HEK293 (cell line): ENCODE results near the gene ZNF354B.
"Not testable (repeated sequence)": the region's sequence is repeated elsewhere in the genome, so short reads cannot be mapped to it uniquely, and the experiment has no call there.

ENCODE experiments used
- CTCF ChIA-PET: fragments of 350-600 bp; formaldehyde crosslinking; extraction: SDS; loops from one replicate; lab custom pipeline; 2021; ENCODE audit warnings: antibody characterized with exemption; lab: Yijun Ruan, JAX
- POLR2A ChIA-PET: fragments of 300-600 bp; formaldehyde crosslinking; extraction: SDS; loops from one replicate; lab custom pipeline; 2020; ENCODE audit warnings: antibody characterized with exemption, inconsistent platforms; lab: Yijun Ruan, JAX
- H3K27ac ChIP-seq: fragments of 200-500 bp; sonication (Bioruptor generic); 2 replicates; pipeline ENCODE4 v1.5.1; 2014; ENCODE audit warnings: low read depth, low read length, control low read depth, inconsistent platforms; ENCODE audit errors: extremely low read depth
- H3K36me3 ChIP-seq, 2 experiments: fragments of 200-500 bp in 1 of 2; sonication (Bioruptor generic) in 1 of 2; 1 replicate in 1 of 2; 2 replicates in 1 of 2; pipeline ENCODE4 v1.5.1; 2014 to 2017; ENCODE audit warnings: inconsistent platforms in 2 of 2, low read length in 2 of 2; ENCODE audit not compliant: control insufficient read depth in 2 of 2, insufficient read depth in 1 of 2
- H3K4me1 ChIP-seq: fragments of 200-500 bp; sonication (Bioruptor generic); 2 replicates; pipeline ENCODE4 v1.5.1; 2014; ENCODE audit warnings: mild to moderate bottlenecking, low read length, inconsistent platforms; ENCODE audit not compliant: control insufficient read depth, insufficient read depth
- H3K4me3 ChIP-seq: 2 replicates; pipeline ENCODE4 v1.5.1; 2011; ENCODE audit warnings: low read depth, mild to moderate bottlenecking, control low read depth, low read length, moderate library complexity
- H3K9me3 ChIP-seq: fragments of 200-500 bp; sonication (Bioruptor generic); 2 replicates; pipeline ENCODE4 v1.5.1; 2014; ENCODE audit warnings: low read depth, low read length, inconsistent platforms; ENCODE audit not compliant: control insufficient read depth, insufficient read depth
- GLIS2 ChIP-seq: fragments of 450-650 bp; formaldehyde crosslinking; IDR thresholded peaks from 2 replicates; pipeline ENCODE4 v1.5.1; 2016; ENCODE audit warnings: missing biosample characterization, missing genetic modification characterization
- PRDM4 ChIP-seq: fragments of 450-650 bp; formaldehyde crosslinking; IDR thresholded peaks from 2 replicates; pipeline ENCODE4 v1.5.1; 2017; ENCODE audit warnings: missing biosample characterization, missing genetic modification characterization
- SCRT2 ChIP-seq: fragments of 450-650 bp; formaldehyde crosslinking; IDR thresholded peaks from 2 replicates; pipeline ENCODE4 v1.5.1; 2016; ENCODE audit warnings: missing biosample characterization, missing genetic modification characterization
- SP2 ChIP-seq: fragments of 450-650 bp; formaldehyde crosslinking; IDR thresholded peaks from 2 replicates; pipeline ENCODE4 v1.5.1; 2016; ENCODE audit warnings: missing biosample characterization, missing genetic modification characterization
- TRIM28 ChIP-seq: IDR thresholded peaks from 2 replicates; pipeline ENCODE4 v1.6.1; 2011; ENCODE audit warnings: low read length, control low read depth, borderline replicate concordance
- ZBTB48 ChIP-seq: fragments of 450-650 bp; formaldehyde crosslinking; IDR thresholded peaks from 2 replicates; pipeline ENCODE4 v1.5.1; 2016; ENCODE audit warnings: missing biosample characterization, missing genetic modification characterization
- ZBTB6 ChIP-seq: fragments of 450-650 bp; formaldehyde crosslinking; IDR thresholded peaks from 2 replicates; pipeline ENCODE4 v1.5.1; 2017; ENCODE audit warnings: missing biosample characterization, missing genetic modification characterization
- ZEB2 ChIP-seq: fragments of 450-650 bp; formaldehyde crosslinking; IDR thresholded peaks from 2 replicates; pipeline ENCODE4 v1.5.1; 2016; ENCODE audit warnings: missing biosample characterization, missing genetic modification characterization
- ZNF157 ChIP-seq: fragments of 450-650 bp; formaldehyde crosslinking; IDR thresholded peaks from 2 replicates; pipeline ENCODE4 v1.5.1; 2016; ENCODE audit warnings: missing biosample characterization, missing genetic modification characterization
- ZNF324 ChIP-seq: fragments of 450-650 bp; formaldehyde crosslinking; IDR thresholded peaks from 2 replicates; pipeline ENCODE4 v1.5.1; 2016; ENCODE audit warnings: missing biosample characterization, missing genetic modification characterization
- ZNF341 ChIP-seq: fragments of 450-650 bp; formaldehyde crosslinking; IDR thresholded peaks from 2 replicates; pipeline ENCODE4; 2016; ENCODE audit warnings: low read depth, missing biosample characterization, missing genetic modification characterization
- ZNF449 ChIP-seq: fragments of 450-650 bp; formaldehyde crosslinking; IDR thresholded peaks from 2 replicates; pipeline ENCODE4 v1.5.1; 2017; ENCODE audit warnings: missing biosample characterization, mild to moderate bottlenecking, missing genetic modification characterization, moderate library complexity
- ZNF561 ChIP-seq: fragments of 450-650 bp; IDR thresholded peaks from 2 replicates; pipeline ENCODE4 v1.5.1; 2018; ENCODE audit warnings: missing biosample characterization, missing genetic modification characterization, borderline replicate concordance
- ZNF623 ChIP-seq: fragments of 450-650 bp; formaldehyde crosslinking; IDR thresholded peaks from 2 replicates; pipeline ENCODE4 v1.5.1; 2016; ENCODE audit warnings: missing biosample characterization, missing genetic modification characterization
- ZNF626 ChIP-seq: fragments of 450-650 bp; sonication (Bioruptor Pico); formaldehyde crosslinking; IDR thresholded peaks from 2 replicates; pipeline ENCODE4 v1.5.1; 2018; ENCODE audit warnings: missing biosample characterization, missing genetic modification characterization, inconsistent platforms
- ZNF704 ChIP-seq: fragments of 450-650 bp; formaldehyde crosslinking; IDR thresholded peaks from 2 replicates; pipeline ENCODE4 v1.5.1; 2016; ENCODE audit warnings: missing biosample characterization, missing genetic modification characterization
- ZNF785 ChIP-seq: fragments of 450-650 bp; formaldehyde crosslinking; IDR thresholded peaks from 2 replicates; pipeline ENCODE4 v1.5.1; 2016; ENCODE audit warnings: missing biosample characterization, missing genetic modification characterization
- ZNF837 ChIP-seq: fragments of 450-650 bp; formaldehyde crosslinking; IDR thresholded peaks from 2 replicates; pipeline ENCODE4 v1.5.1; 2016; ENCODE audit warnings: missing biosample characterization, missing genetic modification characterization
- TF ChIP-seq, protein P1 (sequence below): fragments of 450-650 bp; formaldehyde crosslinking; optimal IDR thresholded peaks from 2 replicates; pipeline ENCODE3; 2016; ENCODE audit warnings: missing biosample characterization, mild to moderate bottlenecking, missing genetic modification characterization
- TF ChIP-seq, protein P2 (sequence below): fragments of 450-650 bp; formaldehyde crosslinking; IDR thresholded peaks from 2 replicates; pipeline ENCODE4 v1.5.1; 2016; ENCODE audit warnings: missing biosample characterization, missing genetic modification characterization
- TF ChIP-seq, protein P3 (sequence below): fragments of 450-650 bp; IDR thresholded peaks from 2 replicates; pipeline ENCODE4 v1.5.1; 2018; ENCODE audit warnings: missing biosample characterization, mild to moderate bottlenecking, missing genetic modification characterization

The ZNF354B gene

DNA sequence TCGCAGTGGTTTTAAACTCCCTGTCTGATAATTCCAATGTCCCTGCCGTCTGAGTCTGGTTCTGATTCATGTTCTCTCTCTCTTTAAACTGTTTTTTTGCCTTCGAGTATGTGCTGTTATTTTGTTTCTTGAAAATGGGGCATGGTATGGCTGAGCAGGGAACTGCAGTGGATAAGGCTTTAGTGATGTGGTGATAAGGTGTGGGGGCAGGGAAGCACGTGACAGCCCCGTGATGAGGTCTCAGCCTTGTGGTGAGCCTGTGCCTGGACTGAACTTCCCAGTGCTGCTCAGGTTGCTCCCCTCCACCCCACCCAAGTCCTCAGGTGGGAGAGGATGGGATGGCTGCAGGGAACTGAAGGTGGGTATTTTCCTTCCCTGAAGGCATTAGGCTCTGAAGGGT, 5.5 kb upstream of the ZNF354B start (continued):
- no peak for TF ChIP-seq TRIM28

DNA sequence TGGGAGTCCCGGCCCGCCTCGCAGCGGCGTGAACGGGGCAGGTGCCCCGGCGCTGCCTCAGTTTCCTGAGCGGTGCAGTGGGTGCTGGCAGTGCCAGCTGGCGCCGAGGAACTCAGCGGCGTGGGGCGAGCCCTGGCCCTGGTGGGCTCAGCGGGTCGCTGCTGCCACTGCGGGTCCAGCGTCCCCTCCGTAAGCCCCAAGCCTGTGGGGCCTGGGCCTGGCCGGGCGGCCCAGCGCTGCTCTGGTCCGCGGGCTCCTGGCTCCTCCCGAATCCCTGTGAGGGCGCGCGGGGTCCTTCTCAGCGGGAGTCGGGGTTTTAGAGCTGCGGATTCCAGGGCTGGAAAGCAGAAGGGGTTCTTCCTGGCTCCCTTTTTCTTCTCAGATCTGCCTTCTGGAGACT, 862 bp downstream of the ZNF354B start:
- H3K9me3 ChIP-seq, CTCF ChIA-PET, H3K4me1 ChIP-seq, POLR2A ChIA-PET: not testable (repeated sequence)
- H3K4me3 ChIP-seq, result peak overlapping the region; percentile 70
- peaks cover 10 to 40% of the 10 kb centered on the region in 2 experiments for H3K36me3 ChIP-seq
- peak overlapping the region; percentile 81; the same call in 1 of the 2 replicates for H3K27ac ChIP-seq

GRCh38 chr5:178861627-178862026, 1.9 kb downstream of the ZNF354B start:
- TF ChIP-seq ZNF626, result no peak
- TF ChIP-seq, protein P1, sequence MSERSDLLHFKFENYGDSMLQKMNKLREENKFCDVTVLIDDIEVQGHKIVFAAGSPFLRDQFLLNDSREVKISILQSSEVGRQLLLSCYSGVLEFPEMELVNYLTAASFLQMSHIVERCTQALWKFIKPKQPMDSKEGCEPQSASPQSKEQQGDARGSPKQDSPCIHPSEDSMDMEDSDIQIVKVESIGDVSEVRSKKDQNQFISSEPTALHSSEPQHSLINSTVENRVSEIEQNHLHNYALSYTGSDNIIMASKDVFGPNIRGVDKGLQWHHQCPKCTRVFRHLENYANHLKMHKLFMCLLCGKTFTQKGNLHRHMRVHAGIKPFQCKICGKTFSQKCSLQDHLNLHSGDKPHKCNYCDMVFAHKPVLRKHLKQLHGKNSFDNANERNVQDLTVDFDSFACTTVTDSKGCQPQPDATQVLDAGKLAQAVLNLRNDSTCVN (tag by site-specific recombination), result peak; percentile 6
- Histone ChIP-seq H3K27ac (no peak overlapping the region), H3K4me3 (no peak overlapping the region), H3K9me3 (no peaks in the 10 kb centered on the region), H3K36me3 (peaks cover 16 to 50% of the 10 kb centered on the region in 2 experiments), H3K4me1 (no peaks in the 10 kb centered on the region)
- ChIA-PET CTCF (no interaction called here), POLR2A (no interaction called here)

- Histone ChIP-seq H3K27ac (no peak overlapping the region), H3K4me1 (no peaks in the 10 kb centered on the region), H3K4me3 (no peak overlapping the region), H3K36me3 (peaks cover 31 to 91% of the 10 kb centered on the region in 2 experiments), H3K9me3 (no peaks in the 10 kb centered on the region)
- POLR2A ChIA-PET, result no interaction called here
- CTCF ChIA-PET, result no interaction called here
- TF ChIP-seq ZNF324 (tag by site-specific recombination) (no peak), PRDM4 (tag by site-specific recombination) (no peak), ZNF341 (no peak), ZEB2 (no peak), SP2 (tag by site-specific recombination) (no peak), ZNF837 (tag by site-specific recombination) (no peak), ZNF785 (tag by site-specific recombination) (no peak), ZNF704 (tag by site-specific recombination) (no peak), ZBTB6 (tag by site-specific recombination) (no peak), GLIS2 (tag by site-specific recombination) (no peak), SCRT2 (tag by site-specific recombination) (no peak), ZBTB48 (tag by site-specific recombination) (no peak), ZNF449 (tag by site-specific recombination) (no peak), ZNF561 (tag by site-specific recombination) (no peak), ZNF157 (tag by site-specific recombination) (no peak), ZNF623 (tag by site-specific recombination) (no peak)
- TF ChIP-seq, protein P2, sequence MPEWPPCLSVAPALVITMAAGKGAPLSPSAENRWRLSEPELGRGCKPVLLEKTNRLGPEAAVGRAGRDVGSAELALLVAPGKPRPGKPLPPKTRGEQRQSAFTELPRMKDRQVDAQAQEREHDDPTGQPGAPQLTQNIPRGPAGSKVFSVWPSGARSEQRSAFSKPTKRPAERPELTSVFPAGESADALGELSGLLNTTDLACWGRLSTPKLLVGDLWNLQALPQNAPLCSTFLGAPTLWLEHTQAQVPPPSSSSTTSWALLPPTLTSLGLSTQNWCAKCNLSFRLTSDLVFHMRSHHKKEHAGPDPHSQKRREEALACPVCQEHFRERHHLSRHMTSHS (tag by site-specific recombination), result no peak
- TF ChIP-seq, protein P3, sequence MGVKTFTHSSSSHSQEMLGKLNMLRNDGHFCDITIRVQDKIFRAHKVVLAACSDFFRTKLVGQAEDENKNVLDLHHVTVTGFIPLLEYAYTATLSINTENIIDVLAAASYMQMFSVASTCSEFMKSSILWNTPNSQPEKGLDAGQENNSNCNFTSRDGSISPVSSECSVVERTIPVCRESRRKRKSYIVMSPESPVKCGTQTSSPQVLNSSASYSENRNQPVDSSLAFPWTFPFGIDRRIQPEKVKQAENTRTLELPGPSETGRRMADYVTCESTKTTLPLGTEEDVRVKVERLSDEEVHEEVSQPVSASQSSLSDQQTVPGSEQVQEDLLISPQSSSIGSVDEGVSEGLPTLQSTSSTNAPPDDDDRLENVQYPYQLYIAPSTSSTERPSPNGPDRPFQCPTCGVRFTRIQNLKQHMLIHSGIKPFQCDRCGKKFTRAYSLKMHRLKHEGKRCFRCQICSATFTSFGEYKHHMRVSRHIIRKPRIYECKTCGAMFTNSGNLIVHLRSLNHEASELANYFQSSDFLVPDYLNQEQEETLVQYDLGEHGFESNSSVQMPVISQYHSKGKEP (tag by site-specific recombination), result no peak
These were observed 7.2 kb downstream of the ZNF354B start for GRCh38 chr5:178866946-178867345.
